Astrocyte of the cerebellum (primary cell): ENCODE measurements around the gene SYNC.

Experiments
- DNase-seq: peaks from one replicate; pipeline ENCODE4 v3.0.0-alpha.2; 2011; ENCODE audit warnings: low read depth
- H3K4me3 ChIP-seq: 2 replicates; pipeline ENCODE4 v1.5.1; 2011; ENCODE audit warnings: mild to moderate bottlenecking, low read depth, low read length, moderate library complexity
- CTCF ChIP-seq: IDR thresholded peaks from 2 replicates; pipeline ENCODE4 v1.5.1; 2012; ENCODE audit warnings: low read length, low read depth, moderate library complexity, mild to moderate bottlenecking; ENCODE audit errors: missing control alignments
- in situ Hi-C: cut with HindIII; loops from 2 replicates; pipeline ENCODE4 v1.10.0; 2017; ENCODE audit warnings: low sequenced_read_pairs

Gene SYNC

DNA sequence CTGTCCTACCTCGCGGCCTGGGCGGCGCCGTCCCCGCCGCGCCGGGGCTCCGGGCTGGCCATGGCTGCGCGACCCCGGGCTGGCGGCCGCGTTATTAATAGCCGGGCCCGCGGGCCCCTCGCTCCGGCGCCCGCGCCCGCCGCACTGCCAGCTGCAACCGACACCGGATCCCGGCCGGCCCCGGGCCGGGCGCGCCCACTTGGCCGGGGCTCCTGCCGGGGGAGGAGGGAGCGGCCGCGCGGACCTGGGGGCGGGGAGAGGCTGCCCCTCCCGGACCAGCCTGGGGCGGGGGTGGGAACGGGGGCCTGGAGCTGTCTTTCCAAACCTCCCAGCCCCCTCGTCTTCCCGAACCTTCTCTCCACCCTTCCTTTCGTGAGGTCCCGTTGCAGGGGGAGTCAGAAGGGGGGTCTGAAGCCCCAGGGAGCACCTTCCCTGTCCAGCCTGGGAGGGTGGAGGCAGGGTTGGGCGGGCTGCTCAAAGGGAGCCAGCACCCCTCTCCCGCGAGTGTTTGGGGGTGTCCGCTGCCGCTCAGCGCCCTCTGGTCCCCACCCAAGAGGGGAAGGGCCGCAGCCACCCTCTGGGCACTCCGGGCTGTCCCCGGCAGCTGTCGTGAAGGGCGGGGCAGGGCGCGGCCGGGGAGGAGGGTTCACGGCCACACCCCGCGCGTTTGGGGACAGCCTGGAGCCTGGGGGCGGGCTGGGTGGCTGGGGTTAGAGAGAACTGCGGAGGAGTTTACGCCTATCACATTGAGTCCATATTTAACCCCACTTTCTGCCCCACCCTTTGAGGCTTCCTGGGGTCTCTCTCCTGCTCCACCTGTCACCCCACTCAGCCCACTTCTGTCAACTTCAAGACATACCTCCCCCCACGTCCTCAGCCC is at the start of gene SYNC:
Gene SYNC, minus strand, starts transcription at position 172 of the 880 bp plus-strand sequence. Its CDS starts 110 bp downstream, at position 62.
- peak within 1 kb of the TSS; percentile 78 for H3K4me3 ChIP-seq
- peak; percentile 68 for DNase-seq
- TF ChIP-seq CTCF = no peak
- in situ Hi-C loops = no loop called here

- no peak overlapping the region for H3K4me3 ChIP-seq
- in situ Hi-C loops = no loop called here
- no peak for TF ChIP-seq CTCF
- no peak for DNase-seq
These were observed 47.2 kb upstream of the SYNC start for GRCh38 chr1:32749771-32750170.

GRCh38 chr1:32749332-32749731 is 46.8 kb upstream of the SYNC start:
- in situ Hi-C loops = no loop called here
- DNase-seq = no peak
- TF ChIP-seq CTCF = no peak
- H3K4me3 ChIP-seq = no peak overlapping the region

GRCh38 chr1:32748926-32749325 is 46.4 kb upstream of the SYNC start:
- in situ Hi-C loops = no loop called here
- DNase-seq = no peak
- no peak overlapping the region for H3K4me3 ChIP-seq
- TF ChIP-seq CTCF = no peak

- H3K4me3 ChIP-seq = no peak overlapping the region
- no peak for TF ChIP-seq CTCF
- in situ Hi-C loops = no loop called here
- DNase-seq = no peak
These were observed 45.8 kb upstream of the SYNC start for GRCh38 chr1:32748348-32748747.

- DNase-seq = no peak
- in situ Hi-C loops = no loop called here
- no peak overlapping the region for H3K4me3 ChIP-seq
- no peak for TF ChIP-seq CTCF
These were observed 43.6 kb upstream of the SYNC start for GRCh38 chr1:32746130-32746529.

DNA sequence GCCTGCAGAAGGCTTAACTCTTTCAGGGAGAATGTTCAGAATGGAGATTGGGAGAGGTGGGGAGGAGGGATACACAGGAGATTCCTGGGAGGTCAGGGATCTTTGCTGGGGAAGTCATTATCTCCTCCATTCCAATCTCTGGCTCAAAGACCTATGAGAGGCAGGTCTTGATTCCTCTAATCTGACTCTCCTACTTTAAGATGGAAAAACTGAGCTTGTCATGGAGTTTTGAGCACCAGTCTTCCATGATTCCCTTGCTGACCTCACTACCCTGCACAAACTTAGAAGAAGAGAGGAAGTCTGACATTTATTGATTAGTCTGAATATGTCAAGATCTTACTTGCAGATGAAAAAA is 41.5 kb upstream of the SYNC start:
- TF ChIP-seq CTCF = no peak
- DNase-seq = no peak
- no peak overlapping the region for H3K4me3 ChIP-seq
- in situ Hi-C loops = no loop called here
